ENCODE results near the gene PAXX. TPM values are rescaled to one million over a fixed set of nuclear protein-coding genes. Genes with fewer than 3 reads are reported as not detected.

PAXX gene
- total RNA-seq, 1 experiment from 2014 or later = 113 TPM

DNA sequence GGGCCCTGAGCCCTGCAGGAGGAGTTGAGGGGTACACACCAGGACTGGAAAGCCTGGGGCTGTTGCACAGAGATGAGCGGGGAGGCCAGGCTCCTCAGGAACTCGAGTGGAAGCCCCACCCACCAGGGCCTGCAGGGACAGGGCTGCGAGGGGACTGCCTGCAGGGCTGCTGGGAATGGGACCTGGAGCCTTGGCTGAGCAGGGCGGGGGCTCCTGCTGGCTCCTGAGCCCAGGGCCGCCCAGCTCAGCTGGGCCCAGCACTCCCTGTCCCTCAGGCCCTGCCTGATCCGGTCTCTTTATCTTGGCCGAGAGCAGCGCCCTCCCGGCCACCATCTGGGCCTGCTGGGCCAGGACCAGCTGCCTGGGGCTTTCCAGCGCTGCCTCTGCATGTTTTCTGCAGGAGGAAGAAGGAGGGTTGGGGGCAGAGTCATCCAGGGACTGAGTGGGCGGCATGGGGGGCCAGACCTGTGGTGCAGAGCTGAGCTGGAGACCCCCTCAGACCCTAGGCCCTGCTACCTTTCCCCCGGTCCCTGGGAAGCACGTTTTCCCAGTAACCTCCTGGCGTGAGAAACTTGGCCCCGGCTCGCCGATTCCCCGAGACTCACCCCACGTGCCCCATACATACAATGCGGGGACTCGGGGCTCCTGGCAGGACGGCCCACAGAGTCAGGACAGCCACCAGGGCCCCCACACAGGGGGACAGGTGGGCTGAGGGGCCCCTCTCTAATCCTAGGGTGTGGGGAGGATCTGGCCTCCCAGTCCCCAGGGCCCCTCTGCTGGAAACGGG, 30.8 kb upstream of the PAXX start:
- intact Hi-C loops (cut with micrococcal nuclease) = no loop called here
- ChIA-PET POLR2A (ENCODE audit: unreplicated experiment) (no interaction called here), CTCF (no interaction called here)
- Histone ChIP-seq H3K4me1 (ENCODE audit: insufficient read depth, low read length) (peaks cover 8% of the 10 kb centered on the region), H3K36me3 (ENCODE audit: low read depth, low read length) (no peaks in the 10 kb centered on the region), H3F3A (ENCODE audit: low read length, unreplicated experiment) (no peaks in the 10 kb centered on the region), H4K20me1 (ENCODE audit: low read length) (no peaks in the 10 kb centered on the region), H3K9ac (ENCODE audit: low read length) (no peak overlapping the region), H2AFZ (ENCODE audit: low read length) (no peak overlapping the region), H3K9me2 (replicated peaks; ENCODE audit: low read length) (no peaks in the 10 kb centered on the region), H3K27me3 (ENCODE audit: low read length) (no peaks in the 10 kb centered on the region), H3K4me3 (ENCODE audit: low read length) (no peak overlapping the region), H3K9me3 (ENCODE audit: low read length) (no peaks in the 10 kb centered on the region), H3K27ac (ENCODE audit: low read length) (no peak overlapping the region), H3K79me2 (ENCODE audit: low read length) (no peaks in the 10 kb centered on the region), H3K4me2 (ENCODE audit: low read length) (no peak overlapping the region)
- TF ChIP-seq EZH2phosphoT487 (IDR thresholded peaks at IDR 0.05; ENCODE audit: borderline replicate concordance, low read length) = no peak
- TF ChIP-seq EZH2 (IDR thresholded peaks at IDR 0.05; ENCODE audit: low read length, unreplicated experiment) = no peak
- TF ChIP-seq, protein P1, sequence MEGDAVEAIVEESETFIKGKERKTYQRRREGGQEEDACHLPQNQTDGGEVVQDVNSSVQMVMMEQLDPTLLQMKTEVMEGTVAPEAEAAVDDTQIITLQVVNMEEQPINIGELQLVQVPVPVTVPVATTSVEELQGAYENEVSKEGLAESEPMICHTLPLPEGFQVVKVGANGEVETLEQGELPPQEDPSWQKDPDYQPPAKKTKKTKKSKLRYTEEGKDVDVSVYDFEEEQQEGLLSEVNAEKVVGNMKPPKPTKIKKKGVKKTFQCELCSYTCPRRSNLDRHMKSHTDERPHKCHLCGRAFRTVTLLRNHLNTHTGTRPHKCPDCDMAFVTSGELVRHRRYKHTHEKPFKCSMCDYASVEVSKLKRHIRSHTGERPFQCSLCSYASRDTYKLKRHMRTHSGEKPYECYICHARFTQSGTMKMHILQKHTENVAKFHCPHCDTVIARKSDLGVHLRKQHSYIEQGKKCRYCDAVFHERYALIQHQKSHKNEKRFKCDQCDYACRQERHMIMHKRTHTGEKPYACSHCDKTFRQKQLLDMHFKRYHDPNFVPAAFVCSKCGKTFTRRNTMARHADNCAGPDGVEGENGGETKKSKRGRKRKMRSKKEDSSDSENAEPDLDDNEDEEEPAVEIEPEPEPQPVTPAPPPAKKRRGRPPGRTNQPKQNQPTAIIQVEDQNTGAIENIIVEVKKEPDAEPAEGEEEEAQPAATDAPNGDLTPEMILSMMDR (conservative IDR thresholded peaks at IDR 0.05; ENCODE audit: low read depth, low read length) = no peak
- DNase-seq = no peak
- ATAC-seq = no peak
- BruUV-seq (replicated peaks) = no TSS peak

DNA sequence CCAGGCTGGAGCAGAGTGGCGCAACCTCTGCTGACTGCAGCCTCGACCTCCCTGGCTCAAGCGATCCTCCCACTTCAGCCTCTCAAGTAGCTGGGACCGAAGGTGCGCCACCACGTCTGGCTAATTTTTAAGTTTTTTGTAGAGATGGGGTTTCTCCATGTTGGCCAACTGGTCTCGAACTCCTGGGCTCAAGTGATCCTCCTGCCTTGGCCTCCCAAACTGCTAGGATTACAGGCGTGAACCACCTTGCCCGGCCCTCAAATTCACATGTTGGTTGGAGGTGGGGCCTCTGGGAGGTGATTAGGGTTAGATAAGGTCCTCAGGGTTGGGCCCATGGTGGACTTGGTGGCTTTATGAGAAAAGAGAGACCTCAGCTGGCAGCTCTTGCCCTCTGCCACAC, 30.1 kb upstream of the PAXX start:
- Histone ChIP-seq H3K4me2 (ENCODE audit: low read length) (no peak overlapping the region), H3K27ac (ENCODE audit: low read length) (no peak overlapping the region), H3K9me2 (replicated peaks; ENCODE audit: low read length) (no peaks in the 10 kb centered on the region), H3K4me1 (ENCODE audit: insufficient read depth, low read length) (peaks cover 8% of the 10 kb centered on the region), H3K4me3 (ENCODE audit: low read length) (no peak overlapping the region), H3K79me2 (ENCODE audit: low read length) (no peaks in the 10 kb centered on the region), H3K9ac (ENCODE audit: low read length) (no peak overlapping the region), H3K9me3 (ENCODE audit: low read length) (no peaks in the 10 kb centered on the region), H3F3A (ENCODE audit: low read length, unreplicated experiment) (no peaks in the 10 kb centered on the region), H2AFZ (ENCODE audit: low read length) (no peak overlapping the region), H4K20me1 (ENCODE audit: low read length) (no peaks in the 10 kb centered on the region), H3K36me3 (ENCODE audit: low read depth, low read length) (no peaks in the 10 kb centered on the region), H3K27me3 (ENCODE audit: low read length) (no peaks in the 10 kb centered on the region)
- ChIA-PET POLR2A (ENCODE audit: unreplicated experiment) (no interaction called here), CTCF (no interaction called here)
- TF ChIP-seq EZH2phosphoT487 (IDR thresholded peaks at IDR 0.05; ENCODE audit: borderline replicate concordance, low read length) = no peak
- TF ChIP-seq, protein P1 (conservative IDR thresholded peaks at IDR 0.05; ENCODE audit: low read depth, low read length) = no peak
- no peak for TF ChIP-seq EZH2 (IDR thresholded peaks at IDR 0.05; ENCODE audit: low read length, unreplicated experiment)
- ATAC-seq = no peak
- intact Hi-C loops (cut with micrococcal nuclease) = no loop called here
- no peak for DNase-seq
- no TSS peak for BruUV-seq (replicated peaks)

DNA sequence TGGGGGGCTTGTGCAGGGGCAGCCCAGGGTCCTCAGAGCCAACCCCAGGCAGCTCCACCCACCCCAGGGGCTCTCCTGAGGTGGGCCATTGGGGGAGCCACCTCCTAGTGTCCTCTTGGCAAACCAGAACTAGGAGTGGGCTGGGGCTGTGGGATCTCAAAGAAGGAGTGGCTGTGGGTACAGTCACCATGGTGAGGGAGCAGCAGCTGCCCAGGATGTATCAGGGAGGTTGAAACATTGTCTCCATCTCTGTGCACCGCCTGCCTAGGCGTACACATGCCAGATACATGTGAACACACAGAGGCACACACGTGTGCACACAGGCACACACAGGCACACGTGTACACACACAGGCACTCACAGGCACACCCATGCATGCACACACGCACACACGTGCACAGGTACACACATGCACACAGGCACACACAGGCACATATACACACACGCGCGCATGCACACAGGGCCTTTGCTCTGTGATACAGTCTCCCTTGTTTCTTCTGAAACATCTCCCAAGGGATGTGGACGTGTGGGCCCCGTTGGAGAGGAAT, 29.4 kb upstream of the PAXX start:
- H3K36me3 ChIP-seq (ENCODE audit: low read depth, low read length) = no peaks in the 10 kb centered on the region
- no peak overlapping the region for H2AFZ ChIP-seq (ENCODE audit: low read length)
- peaks cover 8% of the 10 kb centered on the region for H3K4me1 ChIP-seq (ENCODE audit: insufficient read depth, low read length)
- no peak overlapping the region for H3K4me3 ChIP-seq (ENCODE audit: low read length)
- no peak for TF ChIP-seq EZH2 (IDR thresholded peaks at IDR 0.05; ENCODE audit: low read length, unreplicated experiment)
- H3K9me2 ChIP-seq (replicated peaks; ENCODE audit: low read length) = no peaks in the 10 kb centered on the region
- no peaks in the 10 kb centered on the region for H3F3A ChIP-seq (ENCODE audit: low read length, unreplicated experiment)
- intact Hi-C loops (cut with micrococcal nuclease) = no loop called here
- H3K9me3 ChIP-seq (ENCODE audit: low read length) = no peaks in the 10 kb centered on the region
- ChIA-PET CTCF (no interaction called here), POLR2A (ENCODE audit: unreplicated experiment) (no interaction called here)
- no peak overlapping the region for H3K4me2 ChIP-seq (ENCODE audit: low read length)
- no peak overlapping the region for H3K9ac ChIP-seq (ENCODE audit: low read length)
- no peak for ATAC-seq
- no peak overlapping the region for H3K27ac ChIP-seq (ENCODE audit: low read length)
- no peak for DNase-seq
- no peaks in the 10 kb centered on the region for H4K20me1 ChIP-seq (ENCODE audit: low read length)
- no TSS peak for BruUV-seq (replicated peaks)
- H3K27me3 ChIP-seq (ENCODE audit: low read length) = no peaks in the 10 kb centered on the region
- no peaks in the 10 kb centered on the region for H3K79me2 ChIP-seq (ENCODE audit: low read length)
